HG03457 (cell line): Measurements from ENCODE around the gene LMAN1L.

Experiments
- ATAC-seq: cut with Tn5 transposase; IDR thresholded peaks from one replicate; pipeline ENCODE4 v1.9.1; 2021; ENCODE audit warnings: moderate number of reproducible peaks; ENCODE audit not compliant: unreplicated experiment

The LMAN1L gene

GRCh38 chr15:74815121-74815934, 2.7 kb downstream of the LMAN1L start:
- no peak for ATAC-seq

GRCh38 chr15:74815961-74816360, 3.3 kb downstream of the LMAN1L start:
- no peak for ATAC-seq

DNA sequence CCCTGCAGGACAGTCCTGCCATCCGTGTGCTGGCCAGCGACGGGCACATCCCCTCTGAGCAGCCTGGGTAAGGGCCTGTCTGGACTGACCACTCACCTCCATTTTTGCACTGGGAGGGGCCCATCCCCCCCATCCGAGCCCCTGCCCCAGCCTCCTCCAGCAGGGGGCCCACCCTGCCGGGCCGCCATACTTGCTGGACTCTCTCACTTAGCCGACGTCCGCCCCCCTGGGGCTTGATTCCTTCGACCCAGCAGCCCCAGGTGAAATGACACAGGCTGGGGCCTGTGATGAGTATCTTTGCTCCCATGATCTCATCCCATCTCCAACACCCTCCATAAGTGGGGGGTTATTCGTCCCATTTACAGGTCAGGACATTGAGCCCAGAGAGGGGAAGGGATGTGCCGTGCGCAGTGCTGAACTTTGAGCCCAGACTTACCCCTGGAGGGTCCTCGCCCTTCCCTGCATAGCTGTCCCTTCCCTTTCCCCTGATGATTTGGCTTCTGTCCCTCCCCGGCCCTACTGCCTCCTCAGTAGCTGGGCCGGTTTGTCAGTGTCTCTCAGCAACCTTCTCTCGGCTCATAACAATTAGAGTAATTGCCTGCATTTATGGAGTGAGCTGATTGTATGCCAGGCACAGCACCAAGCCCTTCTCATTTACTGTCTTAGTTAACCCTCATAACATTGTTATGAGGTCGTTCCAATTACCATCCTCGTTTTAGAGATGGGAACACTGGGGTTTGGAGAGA, 4.2 kb downstream of the LMAN1L start:
- no peak for ATAC-seq

- ATAC-seq: no peak
Observed at GRCh38 chr15:74817370-74817737, 4.7 kb downstream of the LMAN1L start.

GRCh38 chr15:74820056-74820455, 7.4 kb downstream of the LMAN1L start:
- ATAC-seq: no peak

DNA sequence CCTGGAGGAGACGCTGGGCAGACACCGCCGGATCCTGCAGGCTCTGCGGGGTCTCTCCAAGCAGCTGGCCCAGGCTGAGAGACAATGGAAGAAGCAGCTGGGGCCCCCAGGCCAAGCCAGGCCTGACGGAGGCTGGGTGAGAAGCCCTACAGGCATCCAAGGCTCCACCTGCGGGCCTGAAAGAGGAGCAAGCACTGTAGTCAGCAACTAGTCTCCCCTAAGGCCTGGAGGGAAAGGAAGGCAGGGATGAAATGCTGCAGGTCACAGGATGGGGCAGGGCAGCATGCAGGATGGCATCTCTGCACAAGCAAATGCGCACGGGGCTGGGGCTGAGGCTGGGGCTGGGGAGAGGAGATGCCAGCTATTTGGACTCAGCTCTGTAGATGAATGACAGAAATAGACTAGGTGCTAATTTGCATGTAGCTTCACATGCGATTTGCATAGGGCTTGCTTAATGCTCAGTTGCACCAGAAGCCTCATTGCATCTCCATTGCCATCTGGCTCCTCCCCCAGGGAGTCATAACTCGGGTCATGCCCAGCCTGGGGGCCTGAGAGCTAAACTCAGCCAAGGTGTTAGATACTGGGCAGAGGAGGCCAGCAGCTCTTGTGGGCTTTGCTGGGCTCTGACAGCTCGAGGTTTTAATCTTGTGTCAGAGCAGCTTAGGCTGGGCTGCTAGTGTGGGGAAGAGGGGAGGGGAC, 8.6 kb downstream of the LMAN1L start:
- ATAC-seq: no peak

- ATAC-seq: no peak
Observed at GRCh38 chr15:74821790-74822158, 9.1 kb downstream of the LMAN1L start.

GRCh38 chr15:74822233-74822632, 9.6 kb downstream of the LMAN1L start:
- no peak for ATAC-seq

DNA sequence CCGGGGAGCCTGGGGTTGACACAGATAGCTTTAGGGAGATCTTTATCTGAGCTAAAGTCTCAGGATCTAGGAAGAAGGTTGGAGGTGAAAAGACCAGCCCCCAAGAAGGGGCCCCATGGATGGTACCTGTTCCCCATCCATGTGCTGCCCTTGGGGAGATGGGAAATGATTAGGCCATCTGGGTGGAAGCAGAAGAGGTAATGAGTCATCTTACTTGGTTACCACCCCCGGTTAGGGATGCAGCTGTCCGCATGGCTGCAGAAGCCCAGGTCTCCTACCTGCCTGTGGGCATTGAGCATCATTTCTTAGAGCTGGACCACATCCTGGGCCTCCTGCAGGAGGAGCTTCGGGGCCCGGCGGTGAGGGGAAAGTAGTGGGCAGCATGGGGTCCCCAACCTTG, 10.7 kb downstream of the LMAN1L start:
- no peak for ATAC-seq

DNA sequence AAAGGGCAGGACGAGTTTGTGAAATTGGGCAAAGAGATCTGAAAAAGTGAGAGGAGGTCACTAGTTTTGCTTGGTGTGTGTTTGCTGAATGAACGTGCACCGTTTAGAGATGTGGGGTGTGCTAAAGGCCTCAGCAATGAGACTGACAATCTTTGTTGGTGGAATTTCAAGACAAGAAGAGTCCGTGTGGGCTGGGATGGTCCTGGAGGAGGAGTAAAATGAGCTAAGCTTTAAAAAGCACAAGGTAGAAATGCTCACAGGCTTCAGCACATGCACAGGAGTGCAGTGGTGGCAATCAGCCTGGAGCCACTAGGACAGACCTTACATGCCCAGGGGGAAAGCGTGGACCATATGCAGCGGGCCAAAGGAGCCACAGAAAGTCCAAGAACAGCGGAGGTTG, 12.3 kb downstream of the LMAN1L start:
- no peak for ATAC-seq

GRCh38 chr15:74825866-74826265, 13.2 kb downstream of the LMAN1L start:
- ATAC-seq: no peak

DNA sequence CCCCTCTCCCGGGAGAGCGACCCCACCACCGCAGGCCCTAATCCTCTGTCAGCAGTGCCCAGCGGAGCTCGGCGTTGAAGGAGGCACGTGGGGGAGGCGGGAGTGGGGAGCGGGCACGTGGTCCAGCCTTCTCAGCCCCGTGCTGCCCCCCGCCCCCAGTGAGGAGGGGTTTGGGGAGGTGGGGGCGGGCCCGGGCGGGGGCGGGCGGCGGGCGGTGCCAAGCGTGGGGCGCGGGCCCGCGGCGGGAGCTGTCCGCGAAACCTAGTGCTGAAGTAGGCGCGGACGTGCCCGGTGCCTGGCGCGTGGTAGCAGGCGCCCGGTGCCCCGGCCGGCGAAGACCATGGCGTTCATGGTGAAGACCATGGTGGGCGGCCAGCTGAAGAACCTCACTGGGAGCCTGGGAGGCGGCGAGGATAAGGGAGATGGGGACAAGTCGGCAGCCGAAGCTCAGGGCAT, 13.8 kb downstream of the LMAN1L start, which contains the start of gene CPLX3:
TSS of gene CPLX3 (plus strand) at position 264 of the 456 bp plus-strand sequence. CDS start at position 341, 77 bp downstream.
- ATAC-seq: no peak

- ATAC-seq: no peak
Observed at GRCh38 chr15:74826921-74827320, 14.3 kb downstream of the LMAN1L start.

DNA sequence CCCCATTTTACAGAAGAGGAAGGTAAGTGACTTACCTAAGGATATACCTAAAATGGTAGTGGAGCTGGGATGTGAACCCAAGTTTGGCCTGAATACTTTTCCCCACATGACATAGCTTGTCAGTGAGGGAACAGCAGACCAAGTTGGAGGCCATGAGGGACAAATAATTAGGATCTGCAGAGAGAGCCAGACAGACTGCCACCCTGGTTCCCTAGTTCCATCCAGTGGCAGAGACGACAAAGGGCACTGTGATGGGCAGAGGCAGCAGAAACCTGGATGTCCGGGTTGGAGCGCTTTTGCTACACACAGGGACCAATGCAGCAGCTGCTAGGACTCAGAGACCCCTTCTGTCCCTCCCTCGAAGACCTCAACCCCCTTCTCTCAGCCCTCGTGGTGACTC, 15.0 kb downstream of the LMAN1L start:
- ATAC-seq: no peak

- ATAC-seq: no peak
Observed at GRCh38 chr15:74828835-74829234, 16.2 kb downstream of the LMAN1L start.

DNA sequence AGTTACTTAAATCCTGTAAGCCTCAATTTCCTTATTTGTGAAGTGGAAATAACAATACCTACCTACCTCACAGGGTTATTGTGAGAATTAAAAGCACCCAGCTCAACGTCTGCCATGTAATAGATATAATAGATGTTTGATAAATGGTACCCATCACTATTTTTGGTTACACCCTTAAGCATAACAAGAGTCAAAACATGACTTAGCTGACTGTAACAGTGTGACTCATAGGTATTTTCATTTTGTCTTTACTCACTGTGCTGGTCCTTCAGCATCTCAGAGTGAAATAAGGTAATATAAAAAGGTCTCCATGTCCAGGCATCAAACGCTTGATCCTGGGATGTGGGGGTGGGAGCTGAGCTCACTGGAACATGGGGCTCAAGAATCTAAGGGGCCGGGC, 16.9 kb downstream of the LMAN1L start:
- ATAC-seq: no peak

- ATAC-seq: no peak
Observed at GRCh38 chr15:74829991-74830390, 17.4 kb downstream of the LMAN1L start.

GRCh38 chr15:74830868-74831267, 18.2 kb downstream of the LMAN1L start:
- ATAC-seq: no peak

DNA sequence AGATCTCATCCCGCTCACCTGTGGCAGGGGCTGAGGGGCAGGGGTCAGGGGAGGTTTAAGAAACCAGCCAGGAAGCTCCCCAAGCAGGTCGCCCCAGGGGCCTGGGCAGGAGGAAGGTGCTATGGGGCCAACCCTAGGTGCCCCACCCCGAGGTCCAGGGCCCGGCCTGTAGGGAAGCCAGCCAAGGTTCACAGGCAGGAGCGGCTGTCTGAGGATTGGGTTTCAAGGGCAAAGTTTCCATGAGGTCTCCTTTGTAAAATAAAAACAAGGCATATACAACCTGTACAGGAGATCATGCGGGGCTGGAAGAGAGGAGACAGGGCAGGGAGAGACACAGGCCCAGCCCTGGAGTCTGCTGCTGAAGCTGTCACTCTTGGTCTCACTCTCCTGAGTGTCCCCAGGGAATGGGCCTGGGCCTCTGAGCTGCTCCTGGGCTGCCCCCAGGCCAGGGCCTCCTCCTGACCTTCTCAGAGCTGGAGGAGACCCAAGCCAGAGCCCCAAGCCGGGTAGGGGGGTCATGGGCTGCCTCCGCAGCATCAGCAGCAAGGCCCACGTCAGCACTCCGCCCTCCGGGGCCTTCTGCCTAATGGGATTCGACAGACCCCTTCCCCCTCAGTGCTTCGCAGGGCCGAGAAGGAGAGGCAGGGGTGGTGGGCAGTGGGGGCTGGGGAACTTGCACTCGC, 19.3 kb downstream of the LMAN1L start:
- no peak for ATAC-seq

DNA sequence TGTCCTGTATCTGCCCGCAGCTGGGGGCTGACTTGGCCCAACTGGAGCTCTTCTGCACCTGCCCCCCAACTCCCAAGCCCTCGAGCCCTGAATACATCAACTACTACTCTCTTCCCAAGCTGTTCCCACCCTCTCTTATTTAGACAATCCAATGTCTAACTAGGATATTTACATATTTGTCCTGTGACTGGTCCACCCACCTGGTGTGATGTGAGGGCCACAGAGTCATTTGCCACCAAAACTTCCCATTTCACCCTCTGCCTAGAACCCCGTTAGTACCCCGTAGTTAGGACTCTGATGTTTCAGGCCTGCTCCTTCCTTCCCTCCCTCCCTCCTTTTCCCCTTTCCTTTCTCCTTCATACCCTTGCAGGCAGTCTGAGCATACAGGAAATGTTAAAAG, 20.2 kb downstream of the LMAN1L start:
- no peak for ATAC-seq
